IPS-20b (cell line): ENCODE measurements around the gene GFER.

ENCODE experiments used
- H3K27ac ChIP-seq: one replicate; pipeline ENCODE4 v1.5.1; 2013; ENCODE audit warnings: low read length
- H3K27me3 ChIP-seq: 2 replicates; pipeline ENCODE4 v1.6.1; 2013; ENCODE audit warnings: mild to moderate bottlenecking, low read length, inconsistent platforms; ENCODE audit not compliant: insufficient read depth
- H3K36me3 ChIP-seq: 2 replicates; pipeline ENCODE4 v1.6.1; 2013; ENCODE audit warnings: low read depth, mild to moderate bottlenecking, inconsistent platforms, low read length, moderate library complexity; ENCODE audit not compliant: insufficient read depth
- H3K4me1 ChIP-seq: 2 replicates; pipeline ENCODE4 v1.6.1; 2013; ENCODE audit warnings: mild to moderate bottlenecking, control low read depth, inconsistent platforms, low read length, moderate library complexity; ENCODE audit not compliant: insufficient read depth
- H3K4me3 ChIP-seq: 2 replicates; pipeline ENCODE4 v1.5.1; 2013; ENCODE audit warnings: mild to moderate bottlenecking, low read length, inconsistent platforms
- H3K9ac ChIP-seq: 2 replicates; pipeline ENCODE4 v1.6.1; 2013; ENCODE audit warnings: low read depth, mild to moderate bottlenecking, inconsistent platforms, low read length, moderate library complexity
- H3K9me3 ChIP-seq: 2 replicates; pipeline ENCODE4 v1.6.1; 2013; ENCODE audit warnings: mild to moderate bottlenecking, low read depth, low read length, inconsistent platforms; ENCODE audit not compliant: insufficient read depth

Gene GFER

GRCh38 chr16:2037115-2037514 lies 53.1 kb downstream of the GFER start:
- H3K27me3 ChIP-seq, result no peaks in the 10 kb centered on the region
- no peaks in the 10 kb centered on the region for H3K36me3 ChIP-seq
- no peaks in the 10 kb centered on the region for H3K4me1 ChIP-seq
- no peak overlapping the region for H3K4me3 ChIP-seq
- H3K27ac ChIP-seq, result no peak overlapping the region
- H3K9me3 ChIP-seq, result no peaks in the 10 kb centered on the region
- no peak overlapping the region for H3K9ac ChIP-seq
